ENCODE data around the gene IGF1R.

DNA sequence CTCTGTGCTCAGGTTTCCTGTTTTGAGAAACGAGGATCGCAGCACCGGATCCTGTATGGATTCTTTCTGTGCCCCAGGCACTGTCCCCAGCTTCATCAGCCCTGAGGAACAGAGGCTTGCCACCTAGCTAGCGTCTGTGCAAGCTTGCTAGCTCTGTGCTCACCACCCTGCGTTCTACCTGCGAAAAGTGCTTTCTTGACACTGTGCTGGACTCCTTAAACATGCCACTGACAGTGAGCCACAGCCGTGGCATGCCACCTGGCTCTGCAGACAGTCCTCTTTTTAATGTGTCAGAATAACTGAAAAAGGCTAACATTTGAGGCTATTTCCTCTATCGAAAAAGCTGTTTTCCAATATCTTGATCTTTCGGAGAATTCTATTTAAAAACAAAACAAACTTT, 357.8 kb downstream of the IGF1R start:
- TF ChIP-seq, protein P1, sequence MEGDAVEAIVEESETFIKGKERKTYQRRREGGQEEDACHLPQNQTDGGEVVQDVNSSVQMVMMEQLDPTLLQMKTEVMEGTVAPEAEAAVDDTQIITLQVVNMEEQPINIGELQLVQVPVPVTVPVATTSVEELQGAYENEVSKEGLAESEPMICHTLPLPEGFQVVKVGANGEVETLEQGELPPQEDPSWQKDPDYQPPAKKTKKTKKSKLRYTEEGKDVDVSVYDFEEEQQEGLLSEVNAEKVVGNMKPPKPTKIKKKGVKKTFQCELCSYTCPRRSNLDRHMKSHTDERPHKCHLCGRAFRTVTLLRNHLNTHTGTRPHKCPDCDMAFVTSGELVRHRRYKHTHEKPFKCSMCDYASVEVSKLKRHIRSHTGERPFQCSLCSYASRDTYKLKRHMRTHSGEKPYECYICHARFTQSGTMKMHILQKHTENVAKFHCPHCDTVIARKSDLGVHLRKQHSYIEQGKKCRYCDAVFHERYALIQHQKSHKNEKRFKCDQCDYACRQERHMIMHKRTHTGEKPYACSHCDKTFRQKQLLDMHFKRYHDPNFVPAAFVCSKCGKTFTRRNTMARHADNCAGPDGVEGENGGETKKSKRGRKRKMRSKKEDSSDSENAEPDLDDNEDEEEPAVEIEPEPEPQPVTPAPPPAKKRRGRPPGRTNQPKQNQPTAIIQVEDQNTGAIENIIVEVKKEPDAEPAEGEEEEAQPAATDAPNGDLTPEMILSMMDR (IDR thresholded peaks at IDR 0.05): no peak
- TF ChIP-seq POLR2A (IDR thresholded peaks at IDR 0.05): no peak
